T47D (cell line): ENCODE data around the gene JPH3.

Source experiments
- DNase-seq, 2 experiments: peaks; one replicate each; pipeline versions ENCODE4 v3.0.0 to v3.0.0-alpha.2; 2011 to 2012; ENCODE audit warnings: low read depth in 1 of 2, low spot score in 1 of 2
- JUND ChIP-seq: IDR thresholded peaks from 2 replicates; pipeline ENCODE4 v1.6.1; 2012; ENCODE audit warnings: low read depth
- in situ Hi-C: cut with HindIII; loops from 2 replicates; pipeline ENCODE4 v1.10.0; 2016; ENCODE audit warnings: low sequenced_read_pairs, low pct_unique_long_range_greater_than_20kb

The JPH3 gene

GRCh38 chr16:87627542-87628245 lies 25.4 kb downstream of the JPH3 start:
- DNase-seq, result no peak
- in situ Hi-C loops, result no loop called here
- TF ChIP-seq JUND, result no peak

- no peak for DNase-seq
- in situ Hi-C loops, result no loop called here
- TF ChIP-seq JUND, result no peak
Observed at GRCh38 chr16:87628246-87628923, 26.1 kb downstream of the JPH3 start.

- in situ Hi-C loops, result no loop called here
- no peak for TF ChIP-seq JUND
- DNase-seq, result no peak
Observed at GRCh38 chr16:87628940-87629339, 26.6 kb downstream of the JPH3 start.

- TF ChIP-seq JUND, result no peak
- no peak for DNase-seq
- in situ Hi-C loops, result no loop called here
Observed at GRCh38 chr16:87631067-87631466, 28.8 kb downstream of the JPH3 start.

GRCh38 chr16:87634411-87634810 lies 32.1 kb downstream of the JPH3 start:
- in situ Hi-C loops, result no loop called here
- no peak for DNase-seq
- no peak for TF ChIP-seq JUND

- in situ Hi-C loops, result no loop called here
- peak; percentile 77 to 96 for DNase-seq
- no peak for TF ChIP-seq JUND
Observed at GRCh38 chr16:87635541-87636049, 33.3 kb downstream of the JPH3 start.

- TF ChIP-seq JUND, result no peak
- in situ Hi-C loops, result no loop called here
- peak; percentile 88 to 98 for DNase-seq
Observed at GRCh38 chr16:87636050-87636684, 33.9 kb downstream of the JPH3 start.

GRCh38 chr16:87636741-87637140 lies 34.4 kb downstream of the JPH3 start:
- in situ Hi-C loops, result no loop called here
- TF ChIP-seq JUND, result no peak
- no peak for DNase-seq

GRCh38 chr16:87637357-87637756 lies 35.0 kb downstream of the JPH3 start:
- DNase-seq, result no peak
- TF ChIP-seq JUND, result no peak
- in situ Hi-C loops, result no loop called here

- in situ Hi-C loops, result no loop called here
- no peak for TF ChIP-seq JUND
- DNase-seq, result no peak
Observed at GRCh38 chr16:87638736-87639135, 36.4 kb downstream of the JPH3 start.

GRCh38 chr16:87641721-87642120 lies 39.4 kb downstream of the JPH3 start:
- no peak for DNase-seq
- in situ Hi-C loops, result no loop called here
- TF ChIP-seq JUND, result no peak

- in situ Hi-C loops, result no loop called here
- DNase-seq, result no peak
- TF ChIP-seq JUND, result no peak
Observed at GRCh38 chr16:87642491-87642890, 40.2 kb downstream of the JPH3 start.

GRCh38 chr16:87644186-87644585 lies 41.9 kb downstream of the JPH3 start:
- in situ Hi-C loops, result no loop called here

More at GRCh38 chr16:87644186-87644585, 41.9 kb downstream of the JPH3 start:
- DNase-seq, result no peak
- TF ChIP-seq JUND, result no peak
